Body of pancreas (tissue), 4 donors: ENCODE results near the gene CTRB2. TPM values are rescaled to one million over a fixed set of nuclear protein-coding genes. Genes with fewer than 3 reads are reported as not detected.

Experiments used
- ATAC-seq: fragments of 150-250 bp; one replicate; pipeline ENCODE4 v1.9.1; 2016
- DNase-seq, 4 donors: peaks; one replicate each; pipeline ENCODE4 v3.0.0-alpha.2; 2019
- H3K27ac ChIP-seq, 4 donors: fragments of 200-600 bp; sonication (generic); 1 replicate in 3 of 4; 2 replicates in 1 of 4; pipeline versions ENCODE4 v1.5.1 to v1.6.1; 2016 to 2019; ENCODE audit warnings: mild to moderate bottlenecking in 1 of 4, mixed read lengths in 1 of 4, moderate library complexity in 1 of 4
- H3K27me3 ChIP-seq, 2 donors: fragments of 200-600 bp; sonication (generic); one replicate each; pipeline ENCODE4 v1.6.0; 2016; ENCODE audit warnings: mild to moderate bottlenecking in 1 of 2
- H3K36me3 ChIP-seq, 2 donors: fragments of 200-600 bp; sonication (generic); replicated peaks in 1 of 2; 2 replicates each; pipeline ENCODE4 v1.5.1; 2016; ENCODE audit warnings: low read depth in 2 of 2; ENCODE audit not compliant: insufficient read depth in 1 of 2
- H3K4me1 ChIP-seq: fragments of 200-600 bp; sonication (generic); one replicate; pipeline ENCODE4 v1.6.0; 2016
- H3K4me3 ChIP-seq, 2 donors: fragments of 200-600 bp; sonication (generic); 1 replicate in 1 of 2; 2 replicates in 1 of 2; pipeline ENCODE4 v1.5.1; 2016 to 2019
- H3K9me3 ChIP-seq, 3 donors: fragments of 200-600 bp; sonication (generic); 1 replicate in 2 of 3; 2 replicates in 1 of 3; pipeline ENCODE4 v1.5.1; 2016
- CTCF ChIP-seq, 7 experiments: fragments of 450-650 bp in 4 of 7; fragments of 200-600 bp in 3 of 7; sonication (generic) in 3 of 7; IDR thresholded peaks; one replicate each; pipeline ENCODE4 v1.5.1; 2016 to 2019; ENCODE audit warnings: antibody characterized with exemption in 7 of 7
- POLR2A ChIP-seq, 3 donors: fragments of 450-650 bp; IDR thresholded peaks; one replicate each; pipeline ENCODE4 v1.6.1; 2016; ENCODE audit warnings: antibody characterized with exemption in 3 of 3, mild to moderate bottlenecking in 2 of 3
- WGBS, 2 donors: methylation state at CpG; one replicate each; pipeline ENCODE4 v1.1.5; 2017; 5-methylcytosine and 5-hydroxymethylcytosine counted together
- intact Hi-C: fragments of 100-400 bp; cut with DNase I; formaldehyde crosslinking; loops from one replicate; pipeline ENCODE4 v1.15.1; 2023
- total RNA-seq, 2 donors: library from RNA; depleted of rRNA; stranded (reverse); fragments of >200 nt; gene quantifications; one replicate each; pipeline ENCODE4 v1.1.0, GENCODE V29; 2016

The CTRB2 gene
- total RNA-seq, 2 donors from 2014 or later, result 18,538 to 32,261 TPM

GRCh38 chr16:75238132-75238852 is 31.3 kb upstream of the CTRB2 start:
- Histone ChIP-seq H3K4me1 (peaks cover 51% of the 10 kb centered on the region), H3K4me3 (no peak overlapping the region), H3K27ac (peak overlapping the region; percentile 52 to 71 (median 66)), H3K36me3 (peaks cover 0 to 8% of the 10 kb centered on the region in 2 donors), H3K9me3 (no peaks in the 10 kb centered on the region), H3K27me3 (no peaks in the 10 kb centered on the region)
- ATAC-seq (peak; percentile 31), DNase-seq (peak in 3 of 4 donors; percentile 66 to 84 (median 67))
- intact Hi-C loops, result loop anchor here (5.0 kb wide), 1 partner anchor 149 kb away; no protein-coding TSS in a partner anchor
- WGBS, 2 donors, result 44 to 55% methylated on average over 7 to 24 of the region's 25 CpGs
- TF ChIP-seq CTCF (IDR thresholded peaks at IDR 0.05) (no peak), POLR2A (IDR thresholded peaks at IDR 0.05) (no peak)

- peaks cover 0 to 8% of the 10 kb centered on the region in 2 donors for H3K36me3 ChIP-seq
- intact Hi-C loops, result loop anchor here (5.0 kb wide), 1 partner anchor 150 kb away; no protein-coding TSS in a partner anchor
- peak overlapping the region; percentile 52 to 71 (median 66) for H3K27ac ChIP-seq
- 86% methylated on average over 16 of the region's 18 CpGs; no CpG with 5 or more reads in 1 of the 2 donors for WGBS, 2 donors
- peaks cover 48% of the 10 kb centered on the region for H3K4me1 ChIP-seq
- H3K9me3 ChIP-seq, result no peaks in the 10 kb centered on the region
- H3K27me3 ChIP-seq, result no peaks in the 10 kb centered on the region
- TF ChIP-seq CTCF (IDR thresholded peaks at IDR 0.05), result no peak
- no peak for TF ChIP-seq POLR2A (IDR thresholded peaks at IDR 0.05)
- no peak overlapping the region for H3K4me3 ChIP-seq
- DNase-seq (no peak), ATAC-seq (no peak)
These were observed 30.6 kb upstream of the CTRB2 start for GRCh38 chr16:75237398-75238131.

- DNase-seq (no peak), ATAC-seq (no peak)
- peaks cover 0 to 3% of the 10 kb centered on the region in 2 donors for H3K36me3 ChIP-seq
- no peak overlapping the region for H3K4me3 ChIP-seq
- TF ChIP-seq CTCF (IDR thresholded peaks at IDR 0.05) (no peak), POLR2A (IDR thresholded peaks at IDR 0.05) (no peak)
- intact Hi-C loops, result loop anchor here (5.0 kb wide), 1 partner anchor 150 kb away; no protein-coding TSS in a partner anchor
- H3K27me3 ChIP-seq, result no peaks in the 10 kb centered on the region
- H3K9me3 ChIP-seq, result no peaks in the 10 kb centered on the region
- H3K4me1 ChIP-seq, result peaks cover 48% of the 10 kb centered on the region
- WGBS, 2 donors, result 79 to 90% methylated on average over 2 to 28 of the region's 28 CpGs
- H3K27ac ChIP-seq, result peak overlapping the region in 2 of 4 donors; percentile 4 to 71
These were observed 29.9 kb upstream of the CTRB2 start for GRCh38 chr16:75236736-75237397.

GRCh38 chr16:75236232-75236631 is 29.3 kb upstream of the CTRB2 start:
- intact Hi-C loops, result loop anchor here (5.0 kb wide), 1 partner anchor 151 kb away; no protein-coding TSS in a partner anchor
- no peak for ATAC-seq
- no peaks in the 10 kb centered on the region for H3K36me3 ChIP-seq

More at GRCh38 chr16:75236232-75236631, 29.3 kb upstream of the CTRB2 start:
- H3K4me3 ChIP-seq, result no peak overlapping the region
- no peaks in the 10 kb centered on the region for H3K9me3 ChIP-seq
- WGBS, 2 donors, result 61 to 66% methylated on average over 7 of the region's 7 CpGs
- no peak for DNase-seq
- H3K27ac ChIP-seq, result peak overlapping the region in 1 of 4 donors; percentile 71
- H3K4me1 ChIP-seq, result peaks cover 48% of the 10 kb centered on the region
- no peaks in the 10 kb centered on the region for H3K27me3 ChIP-seq
- TF ChIP-seq CTCF (IDR thresholded peaks at IDR 0.05) (no peak), POLR2A (IDR thresholded peaks at IDR 0.05) (no peak)
